ENCODE measurements around the gene MIEN1. TPM values are rescaled to one million over a fixed set of nuclear protein-coding genes. Genes with fewer than 3 reads are reported as not detected.

The MIEN1 gene
- total and polyA plus RNA-seq, 2 of the 13 experiments (the other 11 are each of a cell fraction or from before 2014, with no cell fraction given): 40.6 to 56.6 TPM

GRCh38 chr17:39738983-39739884 lies 8.9 kb upstream of the MIEN1 start (continued):
- TF ChIP-seq, protein P1, sequence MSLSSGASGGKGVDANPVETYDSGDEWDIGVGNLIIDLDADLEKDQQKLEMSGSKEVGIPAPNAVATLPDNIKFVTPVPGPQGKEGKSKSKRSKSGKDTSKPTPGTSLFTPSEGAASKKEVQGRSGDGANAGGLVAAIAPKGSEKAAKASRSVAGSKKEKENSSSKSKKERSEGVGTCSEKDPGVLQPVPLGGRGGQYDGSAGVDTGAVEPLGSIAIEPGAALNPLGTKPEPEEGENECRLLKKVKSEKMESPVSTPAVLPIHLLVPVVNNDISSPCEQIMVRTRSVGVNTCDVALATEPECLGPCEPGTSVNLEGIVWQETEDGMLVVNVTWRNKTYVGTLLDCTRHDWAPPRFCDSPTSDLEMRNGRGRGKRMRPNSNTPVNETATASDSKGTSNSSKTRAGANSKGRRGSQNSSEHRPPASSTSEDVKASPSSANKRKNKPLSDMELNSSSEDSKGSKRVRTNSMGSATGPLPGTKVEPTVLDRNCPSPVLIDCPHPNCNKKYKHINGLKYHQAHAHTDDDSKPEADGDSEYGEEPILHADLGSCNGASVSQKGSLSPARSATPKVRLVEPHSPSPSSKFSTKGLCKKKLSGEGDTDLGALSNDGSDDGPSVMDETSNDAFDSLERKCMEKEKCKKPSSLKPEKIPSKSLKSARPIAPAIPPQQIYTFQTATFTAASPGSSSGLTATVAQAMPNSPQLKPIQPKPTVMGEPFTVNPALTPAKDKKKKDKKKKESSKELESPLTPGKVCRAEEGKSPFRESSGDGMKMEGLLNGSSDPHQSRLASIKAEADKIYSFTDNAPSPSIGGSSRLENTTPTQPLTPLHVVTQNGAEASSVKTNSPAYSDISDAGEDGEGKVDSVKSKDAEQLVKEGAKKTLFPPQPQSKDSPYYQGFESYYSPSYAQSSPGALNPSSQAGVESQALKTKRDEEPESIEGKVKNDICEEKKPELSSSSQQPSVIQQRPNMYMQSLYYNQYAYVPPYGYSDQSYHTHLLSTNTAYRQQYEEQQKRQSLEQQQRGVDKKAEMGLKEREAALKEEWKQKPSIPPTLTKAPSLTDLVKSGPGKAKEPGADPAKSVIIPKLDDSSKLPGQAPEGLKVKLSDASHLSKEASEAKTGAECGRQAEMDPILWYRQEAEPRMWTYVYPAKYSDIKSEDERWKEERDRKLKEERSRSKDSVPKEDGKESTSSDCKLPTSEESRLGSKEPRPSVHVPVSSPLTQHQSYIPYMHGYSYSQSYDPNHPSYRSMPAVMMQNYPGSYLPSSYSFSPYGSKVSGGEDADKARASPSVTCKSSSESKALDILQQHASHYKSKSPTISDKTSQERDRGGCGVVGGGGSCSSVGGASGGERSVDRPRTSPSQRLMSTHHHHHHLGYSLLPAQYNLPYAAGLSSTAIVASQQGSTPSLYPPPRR (CRISPR knock-in tag; IDR thresholded peaks at IDR 0.05; ENCODE audit: borderline replicate concordance): peak; percentile 73; the same call in 1 of the 2 replicates
- no peak for TF ChIP-seq ZSCAN30 (CRISPR knock-in tag; IDR thresholded peaks at IDR 0.05)
- 0 out of 2 replicates have a peak, but pooled peaks have one; percentile 43 for TF ChIP-seq ZBTB33 (CRISPR knock-in tag; IDR thresholded peaks at IDR 0.05)
- no peak for TF ChIP-seq TRIM24 (CRISPR knock-in tag; IDR thresholded peaks at IDR 0.05)
- TF ChIP-seq SIX4 (CRISPR knock-in tag; IDR thresholded peaks at IDR 0.05): peak; percentile 57
- TF ChIP-seq CCDC6 (CRISPR knock-in tag; IDR thresholded peaks at IDR 0.05): no peak; the same call in 1 of the 2 replicates
- no peak for TF ChIP-seq BCLAF1 (IDR thresholded peaks at IDR 0.05)
- TF ChIP-seq, protein P2, sequence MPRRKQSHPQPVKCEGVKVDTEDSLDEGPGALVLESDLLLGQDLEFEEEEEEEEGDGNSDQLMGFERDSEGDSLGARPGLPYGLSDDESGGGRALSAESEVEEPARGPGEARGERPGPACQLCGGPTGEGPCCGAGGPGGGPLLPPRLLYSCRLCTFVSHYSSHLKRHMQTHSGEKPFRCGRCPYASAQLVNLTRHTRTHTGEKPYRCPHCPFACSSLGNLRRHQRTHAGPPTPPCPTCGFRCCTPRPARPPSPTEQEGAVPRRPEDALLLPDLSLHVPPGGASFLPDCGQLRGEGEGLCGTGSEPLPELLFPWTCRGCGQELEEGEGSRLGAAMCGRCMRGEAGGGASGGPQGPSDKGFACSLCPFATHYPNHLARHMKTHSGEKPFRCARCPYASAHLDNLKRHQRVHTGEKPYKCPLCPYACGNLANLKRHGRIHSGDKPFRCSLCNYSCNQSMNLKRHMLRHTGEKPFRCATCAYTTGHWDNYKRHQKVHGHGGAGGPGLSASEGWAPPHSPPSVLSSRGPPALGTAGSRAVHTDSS (CRISPR knock-in tag; conservative IDR thresholded peaks at IDR 0.05): 0 out of 2 replicates have a peak, but pooled peaks have one; percentile 16
- TF ChIP-seq TRIM22 (IDR thresholded peaks at IDR 0.05): no peak
- peak; percentile 34; the same call in 1 of the 2 replicates for TF ChIP-seq ZSCAN21 (CRISPR knock-in tag; IDR thresholded peaks at IDR 0.05; ENCODE audit: borderline replicate concordance)
- TF ChIP-seq IRF1 (CRISPR knock-in tag; IDR thresholded peaks at IDR 0.05; ENCODE audit: low read depth): no peak
- TF ChIP-seq GLI4 (CRISPR knock-in tag; IDR thresholded peaks at IDR 0.05; ENCODE audit: borderline replicate concordance): peak; percentile 96; the same call in 1 of the 2 replicates

Data from HepG2 (cell line).